RCC 7860 (cell line): ENCODE data around the gene OTOS.

Source experiments
- DNase-seq: peaks from one replicate; pipeline ENCODE4 v3.0.0-alpha.2; 2015; ENCODE audit warnings: low spot score
- FAIRE-seq: peaks from 2 replicates; lab custom pipeline; 2012; peaks lifted over from hg19 to GRCh38; lab: Jason Lieb, UNC

The OTOS gene

DNA sequence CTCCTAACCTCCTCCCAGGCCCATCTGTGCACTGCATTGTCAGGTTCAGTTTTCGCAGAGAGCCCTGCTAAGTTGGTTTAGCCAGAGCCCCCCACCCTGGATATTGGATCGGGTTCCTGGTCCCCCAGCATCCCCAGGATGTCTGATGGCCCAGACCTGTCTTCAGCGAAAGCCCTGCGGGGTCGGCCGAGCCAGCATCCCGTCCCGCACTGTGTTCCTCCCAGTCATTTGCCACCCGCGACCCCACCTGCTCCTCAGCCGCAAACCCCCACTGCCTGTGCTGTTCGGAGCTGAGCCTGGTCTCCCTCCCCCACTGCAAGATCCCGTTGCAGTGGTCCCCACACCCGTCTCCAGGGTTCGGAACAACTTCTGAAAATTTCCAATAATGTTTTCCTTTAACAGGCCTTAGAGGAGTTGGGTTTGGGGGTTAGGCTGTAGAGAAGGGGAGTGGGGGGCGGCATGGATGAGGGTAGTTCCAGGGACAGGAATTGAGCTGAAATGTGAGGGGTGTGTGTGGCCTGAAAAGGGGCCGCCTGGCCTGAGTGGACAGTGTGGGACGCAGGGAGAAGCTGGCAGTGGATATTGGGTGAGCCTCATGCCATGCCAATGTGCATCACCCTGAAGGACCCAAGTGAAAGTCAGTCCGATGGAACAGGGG is 2.7 kb downstream of the OTOS start:
- FAIRE-seq (no peak), DNase-seq (no peak)

DNA sequence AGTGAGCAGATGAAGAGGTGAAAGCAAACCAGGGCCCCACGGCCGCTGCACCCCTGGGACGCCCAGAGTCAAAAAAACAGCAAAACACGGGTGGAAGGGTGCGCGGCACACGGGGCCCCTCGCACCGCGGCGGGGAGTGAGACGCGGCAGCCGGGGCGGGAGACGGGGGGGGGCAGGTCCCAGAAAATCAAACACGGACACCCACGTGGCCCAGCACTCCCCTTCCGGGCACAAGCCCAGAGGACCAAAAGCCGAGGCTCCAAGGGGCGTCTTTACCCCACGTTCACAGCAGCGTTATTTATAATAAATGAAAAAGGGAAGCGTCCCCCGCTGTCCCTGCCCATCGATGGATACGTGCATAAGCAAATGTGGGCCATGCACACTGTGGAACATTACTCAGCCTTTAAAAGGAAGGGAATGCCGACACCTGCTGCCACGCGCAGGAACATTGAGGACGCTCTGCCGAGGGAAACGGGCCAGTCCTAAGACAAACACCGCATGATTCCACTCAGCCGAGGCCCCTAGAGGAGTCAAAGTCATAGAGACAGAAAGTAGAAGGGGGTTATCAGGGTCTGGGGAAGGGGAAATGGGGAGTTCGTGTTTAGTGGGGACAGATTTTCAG is 3.7 kb downstream of the OTOS start:
- no peak for DNase-seq
- no peak for FAIRE-seq

DNA sequence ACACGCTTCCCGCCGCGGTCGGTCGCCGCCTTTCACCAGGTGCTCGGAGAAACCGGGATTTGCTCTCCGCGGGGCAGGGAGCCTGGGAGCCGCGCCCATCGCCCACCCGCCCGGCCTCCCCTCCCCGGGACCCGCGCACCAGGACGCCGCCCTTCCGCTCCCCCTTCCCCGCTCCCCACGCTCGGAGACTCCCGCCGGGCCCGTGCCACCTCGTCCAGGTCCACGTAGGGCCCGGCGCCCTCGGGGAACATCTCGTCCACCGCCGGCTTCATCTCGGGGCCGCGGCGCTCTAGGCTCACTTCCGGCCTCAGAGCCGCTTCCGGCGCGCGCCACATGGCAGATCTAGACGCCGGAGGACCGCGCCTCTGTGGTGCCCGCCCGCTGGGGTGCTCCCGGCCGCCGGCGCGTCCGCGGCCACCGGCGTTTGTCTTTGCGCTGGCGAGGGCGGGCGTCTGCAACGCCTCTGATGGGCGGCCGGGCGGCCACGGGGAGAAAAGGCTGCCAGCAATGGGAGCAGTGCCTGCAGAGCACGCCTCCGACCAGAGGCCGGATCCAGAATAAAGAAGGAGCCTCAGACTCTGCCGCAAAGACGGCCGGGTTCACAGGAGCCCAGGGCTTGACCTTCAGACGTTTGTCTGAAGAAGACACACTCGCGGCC is 4.3 kb downstream of the OTOS start, which contains the start of gene COPS9:
TSS of gene COPS9 (minus strand) at position 293 of the 658 bp plus-strand sequence. CDS start at position 272, 21 bp downstream.
- no peak for FAIRE-seq
- DNase-seq = peak; percentile 70

DNA sequence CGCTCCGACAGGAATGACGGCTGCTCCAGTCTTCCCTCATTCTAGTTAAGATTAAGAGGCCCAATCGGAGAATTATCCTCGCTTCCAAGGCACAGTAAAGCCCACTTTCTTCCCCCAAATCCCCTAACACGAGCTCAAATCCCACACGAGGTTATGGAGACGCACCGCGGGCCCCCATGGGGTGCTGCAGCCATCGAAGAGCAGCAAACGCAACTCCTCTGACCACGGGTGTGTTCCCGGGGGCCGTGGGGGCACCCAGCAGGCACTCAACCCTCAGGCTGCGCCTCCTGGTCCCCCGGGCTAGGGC is 4.8 kb downstream of the OTOS start:
- DNase-seq (no peak), FAIRE-seq (no peak)

DNA sequence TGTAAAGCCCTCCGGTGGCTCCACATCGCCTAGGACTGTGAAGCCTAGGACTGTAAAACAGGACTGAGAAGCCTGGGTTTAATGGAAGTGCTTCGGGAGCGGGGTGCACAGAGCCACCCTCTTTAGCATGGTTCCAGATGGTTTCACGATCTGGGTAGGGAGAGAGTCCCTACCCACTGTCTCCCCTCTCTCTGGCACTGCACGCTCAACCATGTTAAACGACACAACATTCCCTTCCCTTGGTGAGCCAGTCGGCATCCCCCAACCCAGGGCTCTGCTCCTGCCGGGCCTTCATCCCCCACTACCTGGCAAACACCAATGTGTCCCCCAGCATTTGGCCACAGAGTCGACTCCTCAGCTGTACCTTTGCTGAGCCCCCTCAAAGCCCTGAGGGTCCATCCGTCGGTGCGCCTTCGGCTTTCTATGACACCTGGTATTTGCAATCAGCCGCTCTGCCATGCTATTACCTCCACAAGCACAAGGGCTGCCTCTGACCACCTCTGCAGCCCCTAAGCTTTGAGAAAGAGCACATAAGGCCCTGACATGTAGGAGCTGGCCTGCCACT is 5.4 kb downstream of the OTOS start:
- FAIRE-seq (no peak), DNase-seq (no peak)

DNA sequence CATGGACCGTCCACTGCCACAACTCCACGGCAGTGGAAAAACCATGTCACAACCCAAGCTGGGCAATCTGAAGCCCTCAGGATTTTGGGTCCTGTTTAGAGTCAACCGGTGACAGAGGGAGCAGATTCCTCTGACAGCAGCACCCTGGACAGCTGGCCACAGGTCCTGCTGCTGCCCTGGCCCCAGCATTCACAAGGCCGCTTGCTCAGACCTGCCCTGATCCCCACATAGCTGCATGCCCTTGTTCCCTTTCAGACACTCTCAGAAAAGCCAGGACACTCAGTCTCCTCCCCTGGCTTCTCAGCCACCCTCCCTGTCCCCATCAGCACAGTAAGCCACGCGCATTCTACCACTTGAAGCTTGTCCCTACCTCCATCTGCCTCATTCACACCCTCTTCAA is 6.0 kb downstream of the OTOS start:
- FAIRE-seq (no peak), DNase-seq (no peak)

DNA sequence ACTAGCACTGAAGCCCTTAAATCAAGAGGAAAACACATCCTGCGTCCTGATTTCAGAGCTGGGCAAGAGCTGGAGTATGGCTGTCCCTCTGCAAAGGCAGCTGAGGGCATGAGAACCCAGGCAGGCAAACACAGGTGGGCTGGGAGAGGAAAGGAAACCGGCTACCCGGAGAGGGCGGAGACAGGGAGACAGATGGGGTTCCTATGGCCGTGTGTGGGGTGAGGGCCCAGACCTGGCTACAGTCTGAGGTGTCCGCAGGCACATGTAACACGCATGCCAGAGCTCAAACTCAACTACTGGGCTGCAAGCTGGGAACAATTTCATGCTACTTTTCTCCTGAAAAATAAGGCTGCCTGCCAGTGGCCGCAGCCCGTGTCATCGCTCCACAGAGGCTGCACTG is 7.1 kb downstream of the OTOS start:
- FAIRE-seq (no peak), DNase-seq (no peak)

DNA sequence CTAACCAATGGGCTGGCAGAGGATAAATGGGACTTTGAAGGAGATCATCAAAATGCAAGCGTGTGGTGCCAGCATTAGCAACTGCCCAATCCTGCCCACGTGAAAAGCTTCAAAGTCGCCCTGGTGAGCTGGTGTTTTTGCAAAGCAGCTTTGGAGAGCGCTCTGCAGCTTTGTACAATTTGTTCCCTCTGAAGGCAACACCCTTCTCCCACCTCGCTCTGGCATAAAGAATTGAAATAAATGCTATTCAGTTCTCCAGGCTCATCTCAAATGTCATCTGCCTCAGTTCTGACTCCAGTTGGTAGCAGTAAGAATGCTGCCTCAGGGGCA is 7.8 kb downstream of the OTOS start:
- no peak for DNase-seq
- FAIRE-seq = no peak

DNA sequence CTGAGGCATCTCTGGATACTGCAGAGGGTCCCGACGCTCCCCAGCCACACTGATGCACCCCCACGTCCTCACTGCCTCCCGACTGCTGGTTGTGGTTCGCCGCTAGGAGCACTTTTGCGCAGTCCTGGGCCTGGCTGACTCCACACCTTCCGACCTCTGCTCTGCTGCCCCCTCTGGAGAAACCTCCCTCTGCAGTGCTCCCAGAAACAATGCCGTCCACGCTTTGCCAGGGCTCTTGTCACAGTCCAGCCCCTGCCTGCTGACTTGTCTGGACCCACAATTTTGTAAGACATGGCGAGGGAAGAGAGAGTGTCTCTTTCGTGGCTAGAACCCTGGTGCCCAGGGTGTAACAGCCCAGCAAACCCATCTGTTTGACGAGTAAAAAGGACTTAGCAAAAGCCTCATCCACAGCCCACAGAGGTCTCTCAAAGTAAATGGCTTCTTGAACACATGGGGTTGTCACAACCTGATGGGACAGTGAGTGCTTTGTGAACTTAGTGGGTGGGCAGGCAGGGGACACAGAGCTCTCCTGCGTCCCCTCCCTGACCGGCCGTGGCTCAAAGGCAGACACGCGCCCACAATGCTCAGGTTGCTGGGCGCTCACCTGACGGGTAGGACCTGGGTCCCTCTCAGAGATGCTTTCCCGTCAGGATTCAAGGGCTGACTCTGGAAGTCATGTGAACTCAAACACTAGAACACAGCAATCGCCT is 8.4 kb downstream of the OTOS start:
- DNase-seq (no peak), FAIRE-seq (no peak)

DNA sequence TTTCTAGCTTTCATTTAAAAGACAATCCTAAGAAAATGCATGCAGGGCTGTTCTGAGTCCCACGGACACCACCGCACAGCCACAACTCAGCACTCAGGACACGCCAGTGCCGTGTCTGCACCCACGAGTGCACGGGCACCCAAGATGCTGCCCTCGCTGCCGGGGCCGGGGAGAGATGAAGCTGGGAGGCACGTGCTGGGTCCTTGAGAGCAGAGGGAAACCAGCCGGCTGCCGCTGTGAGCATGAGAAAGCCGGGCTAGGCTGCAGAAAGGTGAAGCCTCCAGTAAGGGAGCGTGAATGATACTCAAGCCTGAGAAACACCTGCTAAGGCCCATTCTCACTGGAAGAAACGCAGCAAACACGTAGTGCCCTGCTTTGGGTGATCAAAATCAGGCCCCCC is 9.2 kb downstream of the OTOS start:
- DNase-seq (no peak), FAIRE-seq (no peak)

DNA sequence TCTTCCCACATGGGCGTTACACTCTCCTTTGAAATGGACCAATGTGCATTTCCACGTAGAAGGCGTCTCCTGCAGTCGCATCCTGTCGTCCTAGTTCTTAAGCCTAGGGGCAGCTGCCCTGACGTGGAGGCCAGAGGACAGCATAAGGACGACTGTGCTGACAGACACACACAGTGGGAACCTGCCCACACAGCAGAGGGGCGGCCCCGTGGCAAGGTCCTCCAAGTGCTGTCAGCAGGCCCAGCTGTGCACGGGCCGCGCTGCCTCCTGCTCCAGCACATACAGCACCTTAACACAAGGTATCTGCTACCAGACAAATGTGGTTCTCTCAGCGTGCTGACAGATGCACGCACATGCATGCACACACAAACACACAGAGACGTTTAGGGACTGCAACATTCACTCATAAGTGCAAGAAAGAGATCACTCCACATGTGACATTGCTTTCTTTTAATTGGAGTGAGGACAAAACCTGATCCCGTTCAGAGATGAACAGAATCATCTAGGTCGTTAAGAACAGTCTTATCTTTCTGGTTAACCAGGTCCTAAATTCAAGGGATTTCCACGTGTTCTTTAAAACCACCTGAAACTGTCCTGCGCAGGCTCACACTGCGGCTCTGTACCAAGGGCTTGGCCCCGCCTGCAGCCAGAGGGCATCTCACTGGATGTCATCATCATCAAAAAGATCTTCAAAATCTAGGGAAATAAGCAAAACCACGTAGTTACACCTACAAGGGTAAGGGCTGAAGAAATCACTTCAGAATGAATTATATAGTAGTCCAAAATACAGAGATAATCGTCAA is 9.9 kb downstream of the OTOS start:
- FAIRE-seq (no peak), DNase-seq (no peak)

DNA sequence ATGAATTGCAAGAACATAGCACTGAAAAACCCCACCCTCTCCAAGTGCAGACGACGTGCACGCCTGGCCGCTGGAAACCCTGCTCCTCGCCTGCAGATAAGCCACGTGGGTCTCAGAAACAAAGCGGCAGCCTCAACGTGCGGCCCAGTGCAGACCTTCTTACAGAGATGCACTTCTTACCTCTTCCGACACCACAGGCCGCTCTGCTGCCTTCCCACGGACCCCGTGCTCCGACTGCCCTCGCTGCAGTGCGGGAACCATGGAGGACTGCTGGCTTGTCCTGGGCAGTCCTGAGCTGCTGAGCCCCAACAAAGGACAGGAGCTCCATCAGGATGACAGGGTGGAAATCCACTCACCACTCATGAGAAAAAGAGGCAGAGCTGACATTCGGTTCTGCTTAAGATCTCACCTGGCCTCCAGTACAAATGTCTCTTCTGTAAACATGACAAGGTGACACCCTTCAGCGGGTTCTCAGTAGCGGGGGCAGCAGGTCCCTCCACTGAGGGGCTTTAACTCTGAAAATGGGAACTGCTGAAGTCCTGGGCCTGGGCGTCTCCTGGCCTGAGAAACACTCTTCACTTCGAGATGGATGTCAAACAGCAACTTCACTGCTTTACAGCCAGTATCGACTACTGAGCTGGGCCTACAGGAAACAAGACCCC is 10.6 kb downstream of the OTOS start:
- no peak for DNase-seq
- FAIRE-seq = no peak

DNA sequence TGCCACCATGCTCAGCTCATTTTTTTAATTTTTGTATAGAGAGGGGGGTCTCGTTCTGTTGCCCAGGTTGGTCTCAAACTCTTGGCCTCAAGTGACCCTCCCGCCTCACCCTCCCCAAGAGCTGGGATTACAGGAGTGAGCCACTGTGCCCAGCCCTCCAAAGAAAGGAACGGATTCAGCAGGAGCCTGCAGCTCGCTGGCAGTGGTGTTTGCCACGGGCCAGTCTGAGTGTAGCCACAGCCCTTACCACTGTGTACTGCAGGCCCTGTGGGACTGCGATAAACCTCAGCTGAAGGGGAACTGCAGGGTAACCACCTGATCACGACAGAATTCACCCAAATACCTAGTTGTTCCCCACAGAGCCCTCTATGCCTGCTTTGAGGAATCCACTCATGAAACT is 11.1 kb downstream of the OTOS start:
- no peak for DNase-seq
- no peak for FAIRE-seq

DNA sequence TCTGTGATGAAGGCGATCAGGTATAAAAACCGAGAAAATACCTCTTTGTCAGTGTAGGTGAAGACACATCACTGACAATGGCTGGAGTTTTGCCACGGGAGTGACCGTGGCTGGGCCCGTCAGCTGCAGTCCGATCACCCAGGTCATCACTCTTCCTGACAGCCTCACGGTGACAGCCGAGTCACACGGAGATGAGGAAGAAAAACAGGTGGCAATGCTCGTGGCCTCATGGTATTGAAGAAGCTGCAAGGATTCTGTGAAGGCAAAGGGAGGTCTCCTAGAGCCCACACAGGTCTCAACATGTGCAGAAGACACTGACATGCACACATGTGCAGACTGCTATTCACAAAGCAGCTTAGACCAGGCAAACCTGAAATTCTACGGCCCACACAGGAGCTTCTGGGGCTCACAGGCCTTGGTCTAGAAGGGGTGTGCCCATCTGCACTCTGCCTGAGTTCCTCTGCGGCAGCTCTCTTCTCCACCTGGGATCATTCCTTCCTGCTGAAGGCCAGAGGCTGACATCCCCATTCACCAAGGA is 11.8 kb downstream of the OTOS start:
- DNase-seq (no peak), FAIRE-seq (no peak)

DNA sequence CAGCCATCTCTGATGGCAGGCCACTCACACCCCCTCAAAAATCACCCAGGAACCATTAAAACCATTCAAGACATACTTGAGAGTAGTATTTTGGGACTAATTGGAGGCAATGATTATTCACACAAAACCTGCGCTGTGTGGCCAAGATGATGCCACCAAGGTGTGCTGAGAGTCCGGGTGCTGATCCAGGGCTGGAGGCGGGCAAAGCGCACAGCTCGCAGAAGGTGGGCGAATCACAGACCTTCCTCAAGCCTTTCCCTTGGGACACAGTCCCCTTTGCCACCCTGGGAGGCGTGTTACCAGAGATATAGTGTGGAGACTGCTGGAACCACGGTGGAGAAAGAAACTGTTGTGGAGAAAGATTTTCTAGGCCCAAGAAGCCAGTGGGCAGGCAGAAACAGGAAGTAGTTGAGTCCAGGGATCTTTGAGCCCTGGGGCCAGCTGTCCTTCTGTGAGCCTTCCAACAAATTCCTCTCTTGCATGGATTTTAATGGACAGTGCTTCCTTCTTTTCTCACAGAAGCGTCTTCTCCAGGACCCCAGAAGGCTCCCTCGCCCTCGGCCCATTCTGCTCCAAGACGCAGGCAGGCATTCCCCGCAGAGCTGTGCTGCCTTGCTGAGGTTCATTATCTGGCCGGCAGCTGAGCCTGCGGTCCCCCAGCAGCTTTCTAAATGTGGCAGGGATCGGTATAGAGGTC is 12.4 kb downstream of the OTOS start:
- no peak for FAIRE-seq

DNA sequence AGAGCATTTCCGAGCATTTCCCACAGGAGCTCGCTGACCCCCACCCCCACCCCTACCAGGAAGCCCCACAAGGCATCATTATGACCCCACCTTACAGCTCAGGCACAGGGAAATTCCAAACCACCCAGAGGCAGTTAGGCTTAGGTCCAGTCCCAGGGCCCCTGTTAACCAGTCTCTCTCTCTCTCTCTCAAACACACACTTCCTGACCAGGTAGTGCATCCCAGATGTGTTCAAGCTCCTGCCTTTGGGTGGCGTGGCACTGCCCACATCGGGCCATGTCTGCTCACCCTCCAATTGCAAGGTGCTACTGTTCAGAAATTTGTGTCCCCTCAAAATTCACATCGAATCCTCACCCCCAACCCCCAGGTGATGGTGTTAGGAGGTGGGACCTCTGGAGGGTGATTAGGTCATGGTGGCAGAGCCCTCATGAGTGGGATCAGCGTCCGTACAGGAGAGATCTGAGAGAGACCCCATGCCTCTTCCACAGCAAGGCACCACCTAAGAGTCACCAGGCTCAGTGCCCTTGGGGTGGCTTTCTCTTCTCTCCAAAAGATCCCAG is 13.2 kb downstream of the OTOS start:
- no peak for DNase-seq
- no peak for FAIRE-seq

More for the DNA sequence above, 12.4 kb downstream of the OTOS start:
- no peak for DNase-seq

DNA sequence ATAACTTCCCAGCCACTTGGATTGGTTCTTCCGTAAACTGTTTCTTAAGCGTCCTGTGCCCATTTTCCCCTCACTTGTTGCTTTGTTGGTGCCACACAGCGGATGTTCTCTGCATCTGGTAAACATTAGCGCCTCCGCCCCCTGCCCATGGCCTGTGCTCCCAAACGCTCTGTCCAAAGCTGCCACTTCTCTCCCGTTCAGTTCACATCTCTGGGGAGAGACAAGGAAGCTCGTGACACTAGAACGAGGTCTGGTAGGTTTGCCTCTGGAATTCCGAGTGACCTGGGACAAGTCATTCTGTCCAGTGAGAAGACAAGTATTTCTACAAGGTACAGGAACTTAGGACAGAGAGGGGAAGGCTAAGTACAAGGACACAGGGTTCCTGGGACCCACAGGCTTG is 13.7 kb downstream of the OTOS start:
- FAIRE-seq (no peak), DNase-seq (no peak)

DNA sequence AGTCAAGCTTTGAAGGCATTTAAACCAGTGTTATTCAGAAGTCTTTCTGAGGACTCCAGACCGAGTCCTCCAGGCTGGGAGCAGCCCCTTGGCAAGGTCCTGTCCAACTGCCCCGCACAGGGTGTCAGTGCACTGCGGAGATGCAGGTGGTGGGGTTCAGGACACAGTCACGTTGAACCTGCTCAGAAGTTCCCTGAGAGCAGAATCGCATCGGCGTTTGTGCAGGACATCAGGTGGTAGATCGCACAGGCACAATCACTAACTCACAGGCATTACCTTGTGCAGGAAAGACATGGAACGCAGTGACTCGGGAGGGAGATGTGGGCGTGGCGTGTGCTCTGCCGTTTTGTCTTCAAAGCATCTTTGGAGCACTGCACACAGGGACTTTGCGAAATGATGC is 14.7 kb downstream of the OTOS start:
- FAIRE-seq (no peak), DNase-seq (no peak)

DNA sequence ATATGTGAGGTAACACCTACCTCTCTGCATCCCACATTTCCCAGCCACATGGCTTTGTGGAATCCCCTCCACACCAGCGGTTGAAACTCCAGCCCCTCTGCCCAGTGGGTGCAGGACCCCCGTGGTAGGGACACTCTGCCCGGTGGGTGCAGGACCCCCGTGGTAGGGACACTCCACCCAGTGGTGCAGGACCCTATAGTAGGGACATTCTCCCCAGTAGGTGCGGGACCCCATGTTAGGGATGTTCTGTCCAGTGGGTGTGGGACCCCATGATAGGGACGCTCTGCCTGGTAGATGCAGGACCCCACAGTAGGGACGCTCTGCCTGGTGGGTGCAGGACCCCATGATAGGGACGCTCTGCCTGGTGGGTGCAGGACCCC is 15.8 kb downstream of the OTOS start:
- no peak for FAIRE-seq
- no peak for DNase-seq
